ENCODE results near the gene ANO10.

The ANO10 gene

DNA sequence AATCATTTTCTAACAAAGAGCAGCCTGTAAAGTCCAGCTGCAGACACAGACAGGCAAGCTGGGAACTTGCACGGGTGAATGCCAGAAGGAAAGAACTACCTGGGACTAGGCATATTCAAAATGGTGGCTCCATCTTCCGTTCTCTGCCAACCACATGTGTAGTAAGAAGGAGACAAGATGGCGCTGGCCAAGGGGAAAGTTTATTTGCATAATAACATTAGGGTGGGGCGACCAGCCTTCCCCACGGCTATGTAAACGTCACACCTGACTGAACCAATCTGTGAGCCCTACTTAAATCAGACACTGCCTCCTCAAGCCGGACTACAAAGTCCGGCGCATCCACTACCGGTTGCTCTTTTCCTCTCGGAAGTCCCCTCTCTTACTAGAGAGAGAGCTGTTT lies 204.7 kb downstream of the ANO10 start:
- DNase-seq (ENCODE audit: low read depth): no peak

DNA sequence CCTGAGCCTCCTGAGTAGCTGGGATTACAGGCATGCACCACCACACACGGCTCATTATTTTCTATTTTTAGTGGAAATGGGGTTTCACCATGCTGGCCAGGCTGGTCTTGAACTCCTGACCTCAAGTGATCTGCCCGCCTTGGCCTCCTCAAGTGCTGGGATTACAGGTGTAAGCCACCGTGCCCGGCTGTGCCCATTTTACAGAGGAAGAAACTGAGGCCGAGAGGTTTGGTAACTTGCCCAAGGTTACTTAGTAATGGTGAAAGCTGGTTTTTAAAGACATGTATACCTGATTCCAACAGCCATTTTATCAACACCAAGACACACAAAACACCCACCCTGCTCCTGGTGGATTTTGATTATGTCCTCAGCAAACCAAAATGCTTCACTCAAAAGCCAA lies 206.7 kb downstream of the ANO10 start:
- DNase-seq (ENCODE audit: low read depth): no peak

DNA sequence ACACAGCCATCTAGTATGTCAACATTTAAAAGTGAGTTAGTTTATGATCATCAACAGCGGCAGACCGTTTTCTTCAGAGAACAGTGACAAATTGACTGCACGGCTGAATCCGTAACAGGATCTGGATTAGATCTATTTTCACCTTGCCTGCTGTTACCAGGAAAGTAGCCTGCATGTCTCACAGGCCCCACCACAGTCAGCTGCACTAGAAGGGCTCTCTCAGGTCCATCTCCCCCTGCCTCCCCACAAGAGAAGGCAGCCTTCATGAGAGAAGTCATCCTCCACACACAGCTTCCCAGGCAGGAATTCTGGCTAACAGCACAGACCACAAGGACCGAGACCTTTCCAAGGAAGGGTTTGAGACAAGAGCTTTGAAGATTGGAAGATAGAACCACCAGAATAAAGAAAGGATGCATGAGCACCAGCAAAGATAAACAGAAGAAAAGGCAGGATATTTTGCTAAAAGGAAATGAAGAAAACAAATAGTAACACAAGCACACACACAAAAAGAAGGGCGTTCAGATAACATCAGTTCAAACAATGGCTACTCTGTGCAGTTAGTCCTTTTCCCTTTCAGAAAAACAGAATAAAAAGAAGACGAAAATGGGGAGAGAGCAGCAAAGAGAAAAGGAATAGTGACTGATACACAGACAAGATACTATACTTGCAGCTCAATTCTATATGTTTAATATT lies 208.0 kb downstream of the ANO10 start:
- no peak for DNase-seq (ENCODE audit: low read depth)

DNA sequence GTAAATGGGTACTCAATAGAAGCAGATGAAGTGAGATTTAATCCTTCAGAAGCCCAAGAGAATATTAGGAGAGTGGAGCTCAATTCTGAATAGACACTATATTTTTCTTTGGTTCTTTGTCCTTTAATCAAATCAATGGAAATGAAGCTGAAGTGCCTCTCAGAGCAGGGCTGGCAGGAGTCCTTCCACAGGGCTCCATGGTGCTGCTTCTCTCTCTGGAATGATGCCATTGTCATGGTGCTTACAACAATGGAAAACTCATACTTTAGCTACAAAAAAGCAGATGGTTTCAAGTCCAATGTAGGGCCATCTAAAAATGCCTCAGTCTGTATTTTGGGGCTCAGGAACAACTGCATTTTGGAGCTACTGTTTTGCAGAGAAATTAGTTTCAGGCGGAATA lies 210.4 kb downstream of the ANO10 start:
- no peak for DNase-seq (ENCODE audit: low read depth)

DNA sequence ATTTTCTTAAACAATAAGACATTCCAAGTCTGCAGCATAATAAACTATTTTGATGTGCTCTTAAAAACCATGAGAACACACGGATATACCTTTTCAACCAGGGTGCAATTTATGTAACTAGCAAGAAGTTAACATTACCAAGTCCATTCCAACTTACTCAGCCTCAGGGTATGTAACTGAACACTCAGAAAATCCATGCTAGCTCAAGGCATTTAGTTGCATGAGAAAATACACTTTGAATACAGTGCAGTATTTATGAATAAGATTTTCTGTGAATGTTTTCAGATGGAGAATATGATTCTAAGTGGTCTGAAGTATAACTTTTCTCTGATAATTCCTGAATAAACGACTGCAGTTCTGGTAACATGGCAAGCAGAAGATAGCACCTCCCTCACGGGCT lies 211.2 kb downstream of the ANO10 start:
- DNase-seq (ENCODE audit: low read depth): no peak

DNA sequence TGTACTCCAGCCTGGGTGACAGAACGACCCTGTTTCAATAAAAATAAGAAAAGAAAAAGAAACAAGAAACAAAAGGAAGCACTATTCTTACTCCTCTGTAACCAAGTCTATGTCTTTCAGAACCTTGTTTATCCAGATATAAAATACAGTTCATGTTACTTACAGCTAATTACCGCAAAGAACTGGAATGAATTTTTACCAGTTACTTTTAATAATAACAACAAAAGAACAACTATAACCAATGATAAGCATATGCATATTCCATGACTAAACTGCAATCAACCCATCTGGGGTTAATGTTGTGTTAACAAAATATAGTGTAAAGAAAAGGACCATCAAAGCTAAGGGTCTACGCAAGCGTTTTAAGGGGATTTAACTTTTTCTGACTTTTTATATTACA lies 212.3 kb downstream of the ANO10 start:
- DNase-seq (ENCODE audit: low read depth): no peak

DNA sequence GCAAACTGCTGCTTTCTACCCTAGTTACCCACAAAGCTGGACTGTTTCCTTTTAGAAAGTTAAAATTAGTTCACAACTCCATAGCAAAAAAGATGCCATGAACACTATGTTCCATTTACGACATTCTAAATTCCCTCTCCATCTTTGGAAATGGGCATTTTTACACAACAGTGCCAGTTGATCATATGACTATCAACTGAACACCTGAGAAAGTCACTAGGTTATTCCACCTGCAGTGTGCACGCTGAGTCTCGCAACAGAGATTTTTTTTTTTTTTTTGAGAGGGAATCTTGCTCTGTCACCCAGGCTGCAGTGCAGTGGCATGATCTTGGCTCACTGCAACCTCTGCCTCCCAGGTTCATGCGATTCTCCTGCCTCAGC lies 215.2 kb downstream of the ANO10 start:
- DNase-seq (ENCODE audit: low read depth): no peak

DNA sequence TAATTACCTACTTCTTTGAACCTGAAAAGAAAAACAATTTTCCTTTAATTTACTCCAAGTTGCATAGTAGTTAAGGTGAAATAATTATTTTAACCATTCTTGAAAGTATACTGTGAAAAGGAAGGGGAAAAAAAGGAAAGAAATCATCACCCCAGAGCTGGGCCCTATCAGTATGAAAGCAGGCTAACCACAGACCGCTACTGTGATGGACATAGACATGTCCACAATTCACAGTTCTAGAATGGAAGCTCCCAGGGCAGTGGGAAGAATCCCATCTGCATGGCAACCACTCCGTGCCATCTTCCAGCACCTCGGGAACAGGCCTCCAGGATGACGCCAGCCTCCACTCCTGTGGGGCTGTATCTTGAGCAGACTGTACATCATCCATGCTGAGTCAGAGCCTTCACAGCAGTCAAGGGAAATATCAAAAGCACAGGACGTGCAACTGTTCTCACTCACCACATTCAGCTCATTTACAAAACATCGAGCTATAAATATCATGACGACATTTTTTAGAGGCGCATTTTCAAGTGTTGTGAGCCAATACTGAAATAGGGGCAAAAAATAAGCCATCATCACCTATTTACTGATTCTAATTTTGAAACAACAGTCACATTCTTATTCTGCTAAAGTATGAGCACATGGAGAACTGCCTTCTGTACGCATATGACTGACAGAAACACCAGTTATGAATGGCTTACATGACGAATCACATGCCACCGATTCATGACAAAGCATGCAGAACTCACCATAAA lies 215.7 kb downstream of the ANO10 start:
- DNase-seq (ENCODE audit: low read depth): no peak

DNA sequence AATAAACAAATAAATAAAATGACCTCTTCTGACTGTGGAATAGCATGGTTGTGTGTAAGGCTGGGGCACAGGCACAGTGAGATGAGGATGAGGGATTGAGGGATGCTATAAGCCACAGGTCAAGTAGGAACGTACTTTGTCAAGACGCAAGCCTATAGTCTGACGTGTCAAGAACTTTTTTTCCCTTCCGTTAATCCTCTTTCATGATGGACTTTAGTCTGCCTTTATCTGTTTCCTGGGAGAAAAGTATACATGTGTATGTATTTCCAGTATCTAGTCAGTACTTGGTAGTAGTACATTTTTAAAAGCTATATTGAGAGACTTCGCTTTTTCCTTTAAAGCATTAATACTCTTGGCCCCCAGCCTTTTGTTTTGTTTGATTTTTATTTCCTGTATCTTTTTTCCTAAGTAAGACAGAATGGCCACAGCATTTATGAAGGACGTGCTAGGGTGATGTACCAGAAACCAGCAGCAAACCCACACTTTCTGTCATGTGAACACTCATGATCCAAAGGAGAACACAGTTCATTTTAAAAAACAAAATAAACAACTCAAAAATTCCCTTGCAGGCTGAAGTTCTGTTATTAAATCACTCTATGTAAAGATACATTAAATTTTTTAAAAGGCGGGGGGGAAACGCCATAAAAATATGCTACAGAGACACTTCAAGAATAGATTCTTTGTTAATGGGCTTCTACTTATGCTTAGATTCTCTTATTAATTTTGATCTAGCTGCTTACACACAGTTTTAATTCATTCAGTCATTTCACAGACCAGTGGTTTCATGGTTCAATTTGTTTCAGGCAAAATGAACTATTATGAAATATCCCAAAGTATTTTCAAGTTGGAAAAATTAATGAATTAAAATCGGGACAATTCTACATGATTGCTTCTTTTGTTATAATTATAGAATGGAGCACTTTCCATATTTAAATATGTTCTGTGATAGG lies 220.8 kb downstream of the ANO10 start:
- no peak for DNase-seq (ENCODE audit: low read depth)

DNA sequence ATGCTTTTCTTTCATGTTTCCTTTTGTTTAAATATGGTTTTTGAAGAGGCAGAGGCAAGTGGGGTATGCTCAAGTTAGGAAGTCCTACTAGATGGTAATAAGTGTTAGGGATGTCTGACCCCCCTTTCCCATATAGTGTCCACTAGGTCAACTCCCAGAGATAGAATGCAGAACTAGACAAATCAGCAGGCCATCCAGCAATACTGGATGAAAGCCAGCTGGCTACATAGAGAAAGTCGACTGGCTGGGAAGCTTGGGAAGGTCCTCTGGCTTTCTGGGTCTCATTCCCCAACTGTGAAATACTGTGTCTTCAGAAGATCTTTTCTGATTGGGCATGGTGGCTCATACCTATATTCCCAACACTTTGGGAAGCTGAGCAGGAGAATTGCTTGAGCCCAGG lies 221.6 kb downstream of the ANO10 start:
- no peak for DNase-seq (ENCODE audit: low read depth)

DNA sequence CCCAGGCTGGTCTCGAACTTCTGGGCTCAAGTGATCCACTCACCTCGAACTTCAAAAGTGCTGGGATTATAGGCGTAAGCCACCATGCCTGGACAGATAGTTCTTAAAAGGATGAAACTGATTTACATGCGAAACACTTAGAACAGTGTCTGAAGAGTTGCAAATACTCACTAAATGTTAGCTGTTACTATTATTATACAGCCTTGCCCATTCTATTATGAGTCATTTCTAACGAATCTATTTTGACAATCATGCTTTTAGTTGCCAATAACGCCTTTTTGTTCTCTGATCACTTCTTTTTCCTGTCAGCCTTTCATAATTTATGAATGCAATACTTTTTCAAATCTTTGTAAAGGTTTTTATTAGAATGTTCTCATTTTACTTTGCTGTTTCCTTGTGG lies 222.8 kb downstream of the ANO10 start:
- no peak for DNase-seq (ENCODE audit: low read depth)

DNA sequence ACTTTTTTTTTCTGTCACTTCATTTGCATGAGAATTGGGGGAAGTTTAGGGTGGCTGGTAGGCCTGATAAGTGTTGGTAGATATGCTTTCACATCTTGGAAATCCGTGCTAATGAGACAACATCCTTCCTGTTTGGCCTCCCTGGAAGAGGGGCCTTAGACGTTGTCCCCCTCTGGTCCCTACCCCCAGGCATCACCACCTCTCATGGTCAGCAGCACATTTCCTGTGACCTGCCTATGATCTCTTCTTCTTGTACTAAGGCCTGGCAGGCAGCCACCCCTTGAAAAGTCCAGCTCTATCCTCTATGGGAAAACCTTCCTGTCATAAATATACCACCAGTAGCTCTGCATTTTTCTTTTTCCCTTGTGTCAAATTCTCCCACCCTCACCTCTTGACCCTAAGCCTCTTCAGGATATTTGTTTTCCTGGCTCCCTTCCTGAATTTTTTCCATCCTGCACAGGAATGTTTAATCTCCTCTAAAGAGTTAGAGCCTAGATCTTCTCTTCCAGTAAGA lies 227.7 kb downstream of the ANO10 start:
- DNase-seq (ENCODE audit: low read depth): no peak

DNA sequence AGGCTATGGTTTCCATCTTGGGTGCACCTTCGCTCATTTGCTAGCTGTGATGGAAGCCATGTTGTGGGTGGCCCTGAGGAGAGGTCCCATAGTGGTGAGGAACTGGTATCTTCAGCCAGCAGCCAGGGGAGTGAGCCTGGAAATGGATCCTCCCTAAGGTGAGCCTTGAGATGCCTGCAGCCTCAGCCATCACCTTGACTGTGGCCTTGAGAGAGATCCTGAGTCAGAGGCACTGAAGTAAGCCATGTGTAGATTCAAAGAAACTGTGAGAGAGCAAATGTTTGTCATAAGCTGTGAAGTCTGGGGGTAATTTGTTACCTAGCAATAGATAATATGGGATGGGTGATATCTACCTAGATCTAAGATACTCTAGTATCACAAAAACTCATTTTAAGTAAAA lies 230.2 kb downstream of the ANO10 start:
- DNase-seq (ENCODE audit: low read depth): no peak

DNA sequence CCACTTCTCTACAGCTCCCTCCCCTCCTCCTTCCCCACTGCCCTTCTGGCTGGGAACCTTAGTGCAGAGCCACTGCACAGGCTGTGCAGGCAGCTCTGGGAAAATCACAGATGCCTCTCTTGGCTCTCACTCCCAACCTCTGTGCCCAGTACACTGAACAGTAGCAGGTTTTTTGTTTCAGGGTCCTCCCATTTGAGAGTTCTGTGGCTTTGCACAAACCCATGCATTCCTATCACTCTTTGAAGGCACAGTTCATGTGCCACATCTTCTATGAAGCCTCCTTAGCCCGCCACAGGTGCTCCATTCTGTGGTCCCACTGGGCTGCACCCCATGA lies 231.6 kb downstream of the ANO10 start:
- DNase-seq (ENCODE audit: low read depth): no peak

DNA sequence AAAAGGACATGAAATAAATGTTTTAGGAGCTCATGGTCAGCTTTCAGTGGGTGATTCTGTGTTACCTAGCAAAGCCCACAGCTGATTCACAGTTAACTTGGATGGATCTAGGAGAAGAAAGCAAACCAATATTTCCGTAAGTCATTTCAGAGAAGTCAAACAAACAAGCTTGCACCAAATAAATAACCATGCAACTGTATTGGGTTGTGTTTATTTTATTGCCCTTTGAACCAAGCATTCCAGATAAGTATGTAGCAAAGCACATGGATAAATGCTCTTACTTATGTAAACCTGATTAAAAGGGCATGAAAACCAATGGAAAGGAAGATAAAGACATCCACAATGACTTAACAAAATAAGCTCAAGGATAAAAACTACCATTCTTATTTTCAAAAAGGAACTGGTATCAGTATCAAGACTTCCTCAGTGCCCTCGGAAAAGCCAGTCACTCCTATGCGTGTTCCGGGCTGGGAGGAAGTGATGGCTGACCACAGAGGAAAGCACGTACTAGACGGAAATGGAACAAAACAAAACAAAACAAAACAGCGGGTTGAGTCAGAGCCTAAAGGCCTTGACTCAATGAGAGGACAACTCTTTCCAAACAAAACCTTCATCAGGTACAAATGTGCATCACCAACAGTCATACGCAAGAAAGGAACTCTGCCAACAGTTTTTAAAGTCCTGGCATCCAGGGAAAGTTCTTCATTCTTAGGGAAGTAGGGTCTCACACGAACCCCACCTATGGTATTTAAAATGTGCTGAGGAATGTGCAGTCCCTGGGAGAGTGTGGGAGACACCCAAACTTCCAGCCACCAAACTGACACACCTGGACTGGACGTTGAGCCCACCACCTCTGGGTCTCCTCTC lies 232.2 kb downstream of the ANO10 start:
- peak; percentile 40 for DNase-seq (ENCODE audit: low read depth)

DNA sequence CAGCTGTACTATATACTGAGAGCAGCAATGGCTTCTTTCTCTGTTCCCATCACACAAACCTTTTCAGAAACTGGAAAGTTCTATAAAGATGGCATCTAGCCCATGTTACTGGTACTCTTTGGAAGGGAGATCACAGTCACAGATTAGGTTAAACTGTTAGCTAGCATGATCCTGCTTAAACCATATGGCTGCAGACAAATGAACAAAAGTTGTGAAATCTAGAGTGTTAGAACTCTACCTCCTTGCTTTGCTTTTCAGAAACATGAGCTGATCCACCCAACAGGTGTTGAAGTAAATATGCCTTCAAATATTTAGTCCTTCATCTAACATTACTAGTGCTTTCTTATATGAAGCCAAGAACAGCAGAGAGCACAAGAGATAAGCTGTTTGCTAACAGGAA lies 232.9 kb downstream of the ANO10 start:
- DNase-seq (ENCODE audit: low read depth): no peak

DNA sequence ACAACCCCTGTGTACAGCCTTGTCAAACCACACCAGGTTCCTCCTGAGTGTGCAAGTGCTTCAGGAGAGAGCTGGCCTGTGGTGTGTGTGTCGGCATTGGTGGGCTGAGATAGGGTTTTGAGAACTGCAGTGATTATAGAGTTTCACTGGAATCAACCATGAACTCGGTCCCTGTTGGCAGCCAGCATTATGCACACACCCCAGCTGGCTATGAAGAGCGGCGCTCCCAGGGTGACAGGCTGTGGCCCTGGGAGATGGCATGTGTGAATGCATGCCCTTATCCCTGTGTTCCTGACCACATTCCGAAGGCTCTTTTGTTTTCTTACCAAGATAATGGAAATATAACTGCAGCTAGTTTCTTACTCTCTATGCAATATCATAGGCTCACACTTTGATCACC lies 233.6 kb downstream of the ANO10 start:
- DNase-seq (ENCODE audit: low read depth): no peak

DNA sequence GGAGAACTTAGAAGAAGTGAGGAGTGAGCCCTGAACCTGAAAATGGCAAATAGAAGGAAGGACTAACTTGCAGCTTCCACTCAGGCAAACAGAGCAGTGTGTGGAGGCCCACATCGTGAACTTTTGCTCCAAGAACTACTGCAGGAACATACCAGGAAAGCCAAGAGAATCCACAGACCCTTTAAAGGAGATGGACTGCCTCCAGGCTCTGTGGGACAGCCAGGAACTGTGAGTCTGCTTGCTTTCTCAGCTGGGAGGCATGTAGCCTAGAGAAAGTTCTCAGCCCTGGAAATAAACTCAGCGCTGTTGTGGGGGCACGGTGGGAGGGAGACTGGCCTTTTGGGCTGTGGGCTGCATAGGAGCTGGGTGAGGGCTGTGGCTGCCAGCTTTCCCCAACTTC lies 242.5 kb downstream of the ANO10 start:
- DNase-seq (ENCODE audit: low read depth): no peak

DNA sequence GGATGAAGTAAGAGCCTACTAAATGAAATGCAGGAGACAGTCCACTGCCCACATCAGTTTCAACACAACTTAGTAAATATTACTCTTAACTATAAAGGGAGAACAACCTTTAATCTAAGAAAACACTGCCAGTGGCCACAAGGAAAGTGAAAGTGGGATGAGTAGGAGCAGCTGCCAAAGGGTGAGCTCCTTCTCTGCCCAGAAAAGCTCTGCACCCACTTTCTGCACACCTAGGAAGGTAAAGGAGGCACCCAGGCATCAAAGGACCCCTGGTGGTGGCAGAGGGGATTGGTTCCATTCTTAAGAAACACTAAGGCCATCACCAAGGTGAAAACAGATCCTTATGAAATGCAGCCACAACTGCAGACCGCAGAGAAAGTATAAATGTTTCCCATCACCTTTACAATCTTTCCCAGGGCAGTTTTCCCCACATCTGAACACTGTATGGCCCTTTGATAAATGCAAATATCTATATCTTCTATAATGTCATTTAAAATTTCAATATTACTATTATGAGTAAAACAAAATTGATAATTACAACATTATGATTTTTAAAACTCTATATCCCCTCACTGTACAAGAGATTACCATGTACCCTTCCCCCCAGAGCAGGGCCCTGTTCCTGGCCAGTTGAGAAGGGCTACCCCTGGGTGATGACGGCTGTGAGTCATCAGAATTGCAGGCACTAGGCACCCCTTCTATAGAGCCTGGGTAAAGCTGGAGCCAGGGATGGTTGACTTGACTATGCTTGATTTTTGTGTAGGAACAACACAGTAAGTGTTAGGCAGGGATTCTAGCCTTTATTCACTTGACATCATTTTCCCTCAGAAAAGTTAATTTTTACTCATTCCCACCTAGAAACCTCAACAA lies 243.5 kb downstream of the ANO10 start:
- DNase-seq (ENCODE audit: low read depth): peak; percentile 45

DNA sequence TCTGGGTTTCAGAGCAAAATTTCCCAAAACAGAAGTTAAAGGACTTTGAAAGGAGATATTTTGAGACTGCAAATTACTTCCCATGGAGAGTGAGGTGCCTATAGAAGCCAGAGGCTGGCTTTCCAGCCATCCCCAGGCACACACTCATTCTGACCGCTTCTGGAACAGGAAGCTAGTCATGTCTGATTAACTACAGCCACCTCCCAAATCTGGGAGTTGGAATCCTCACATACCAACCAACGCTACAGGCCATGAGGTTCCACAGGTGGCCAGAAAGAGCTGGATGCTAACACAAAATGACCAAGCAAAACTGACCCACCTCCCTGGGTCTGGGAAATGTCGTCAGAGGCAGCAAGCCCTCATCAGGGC lies 248.3 kb downstream of the ANO10 start:
- no peak for DNase-seq (ENCODE audit: low read depth)
